ENCODE results near the gene CLDN5. TPM values are rescaled to one million over a fixed set of nuclear protein-coding genes. Genes with fewer than 3 reads are reported as not detected.

CLDN5 gene
- total RNA-seq, 4 donors from 2014 or later = 40.4 to 108 (median 89.6) TPM

- H3K9me3 ChIP-seq = no peaks in the 10 kb centered on the region
- no peaks in the 10 kb centered on the region for H3K4me1 ChIP-seq
- H3K36me3 ChIP-seq = no peaks in the 10 kb centered on the region
- TF ChIP-seq CTCF (IDR thresholded peaks at IDR 0.05 in 4 of 5, conservative IDR thresholded peaks at IDR 0.05 in 1 of 5) = no peak
- no peak for TF ChIP-seq POLR2A (IDR thresholded peaks at IDR 0.05)
- DNase-seq = no peak
- ATAC-seq = no peak
- H3K27me3 ChIP-seq = no peaks in the 10 kb centered on the region
- in situ Hi-C loops (cut with MboI; ENCODE audit: low sequenced_read_pairs in 4 of 4) = loop anchor here in 2 of 4 donors (10.0 kb wide), 1 partner anchor 129 kb away; no protein-coding TSS in a partner anchor
- intact Hi-C loops (cut with DNase I; ENCODE audit: low total_unique reads) = loop anchor here (5.0 kb wide), 1 partner anchor 136 kb away; no protein-coding TSS in a partner anchor
- H3K4me3 ChIP-seq = no peak overlapping the region
- H3K27ac ChIP-seq = no peak overlapping the region
Measured at GRCh38 chr22:19496324-19496630, 27.9 kb downstream of the CLDN5 start.

- no peak for DNase-seq
- TF ChIP-seq POLR2A (IDR thresholded peaks at IDR 0.05) (no peak), CTCF (IDR thresholded peaks at IDR 0.05 in 4 of 5, conservative IDR thresholded peaks at IDR 0.05 in 1 of 5) (peak in 4 of 5 experiments; percentile 10 to 38 (median 26))
- intact Hi-C loops (cut with DNase I; ENCODE audit: low total_unique reads) (loop anchor here (5.0 kb wide), 1 partner anchor 137 kb away; no protein-coding TSS in a partner anchor), in situ Hi-C loops (cut with MboI; ENCODE audit: low sequenced_read_pairs in 4 of 4) (loop anchor here in 2 of 4 donors (10.0 kb wide), 1 partner anchor 129 kb away; no protein-coding TSS in a partner anchor)
- Histone ChIP-seq H3K4me1 (no peaks in the 10 kb centered on the region), H3K4me3 (no peak overlapping the region), H3K9me3 (no peaks in the 10 kb centered on the region), H3K36me3 (no peaks in the 10 kb centered on the region), H3K27ac (no peak overlapping the region), H3K27me3 (no peaks in the 10 kb centered on the region)
- ATAC-seq = no peak
Measured at GRCh38 chr22:19495562-19496323, 28.5 kb downstream of the CLDN5 start.

- intact Hi-C loops (cut with DNase I; ENCODE audit: low total_unique reads) (loop anchor here (5.0 kb wide), 1 partner anchor 138 kb away; no protein-coding TSS in a partner anchor), in situ Hi-C loops (cut with MboI; ENCODE audit: low sequenced_read_pairs in 4 of 4) (loop anchor here in 3 of 4 donors (5.0 to 10.0 kb wide), 2 partner anchors 130 to 133 kb away; no protein-coding TSS in a partner anchor)
- TF ChIP-seq CTCF (IDR thresholded peaks at IDR 0.05 in 4 of 5, conservative IDR thresholded peaks at IDR 0.05 in 1 of 5) = no peak
- TF ChIP-seq POLR2A (IDR thresholded peaks at IDR 0.05) = no peak
Measured at GRCh38 chr22:19494676-19495173, 29.5 kb downstream of the CLDN5 start.

GRCh38 chr22:19494001-19494560 lies 30.1 kb downstream of the CLDN5 start:
- Histone ChIP-seq H3K4me1 (no peaks in the 10 kb centered on the region), H3K27ac (no peak overlapping the region), H3K9me3 (no peaks in the 10 kb centered on the region), H3K36me3 (no peaks in the 10 kb centered on the region), H3K27me3 (no peaks in the 10 kb centered on the region), H3K4me3 (no peak overlapping the region)
- intact Hi-C loops (cut with DNase I; ENCODE audit: low total_unique reads) = no loop called here
- TF ChIP-seq POLR2A (IDR thresholded peaks at IDR 0.05) = no peak
- no peak for TF ChIP-seq CTCF (IDR thresholded peaks at IDR 0.05 in 4 of 5, conservative IDR thresholded peaks at IDR 0.05 in 1 of 5)
- ATAC-seq (no peak), DNase-seq (no peak)
- in situ Hi-C loops (cut with MboI; ENCODE audit: low sequenced_read_pairs in 4 of 4) = loop anchor here in 3 of 4 donors (5.0 to 10.0 kb wide), 2 partner anchors 131 to 133 kb away; no protein-coding TSS in a partner anchor

More at GRCh38 chr22:19494676-19495173, 29.5 kb downstream of the CLDN5 start:
- Histone ChIP-seq H3K4me1 (no peaks in the 10 kb centered on the region), H3K27me3 (no peaks in the 10 kb centered on the region), H3K36me3 (no peaks in the 10 kb centered on the region), H3K9me3 (no peaks in the 10 kb centered on the region), H3K4me3 (no peak overlapping the region), H3K27ac (no peak overlapping the region)
- DNase-seq = no peak
- no peak for ATAC-seq
